ENCODE data around the gene SELENOK. TPM values are rescaled to one million over a fixed set of nuclear protein-coding genes. Genes with fewer than 3 reads are reported as not detected.

The SELENOK gene
- total and polyA plus RNA-seq, 2 of the 13 experiments (the other 11 are each of a cell fraction or from before 2014, with no cell fraction given), result 67.0 to 81.0 TPM

DNA sequence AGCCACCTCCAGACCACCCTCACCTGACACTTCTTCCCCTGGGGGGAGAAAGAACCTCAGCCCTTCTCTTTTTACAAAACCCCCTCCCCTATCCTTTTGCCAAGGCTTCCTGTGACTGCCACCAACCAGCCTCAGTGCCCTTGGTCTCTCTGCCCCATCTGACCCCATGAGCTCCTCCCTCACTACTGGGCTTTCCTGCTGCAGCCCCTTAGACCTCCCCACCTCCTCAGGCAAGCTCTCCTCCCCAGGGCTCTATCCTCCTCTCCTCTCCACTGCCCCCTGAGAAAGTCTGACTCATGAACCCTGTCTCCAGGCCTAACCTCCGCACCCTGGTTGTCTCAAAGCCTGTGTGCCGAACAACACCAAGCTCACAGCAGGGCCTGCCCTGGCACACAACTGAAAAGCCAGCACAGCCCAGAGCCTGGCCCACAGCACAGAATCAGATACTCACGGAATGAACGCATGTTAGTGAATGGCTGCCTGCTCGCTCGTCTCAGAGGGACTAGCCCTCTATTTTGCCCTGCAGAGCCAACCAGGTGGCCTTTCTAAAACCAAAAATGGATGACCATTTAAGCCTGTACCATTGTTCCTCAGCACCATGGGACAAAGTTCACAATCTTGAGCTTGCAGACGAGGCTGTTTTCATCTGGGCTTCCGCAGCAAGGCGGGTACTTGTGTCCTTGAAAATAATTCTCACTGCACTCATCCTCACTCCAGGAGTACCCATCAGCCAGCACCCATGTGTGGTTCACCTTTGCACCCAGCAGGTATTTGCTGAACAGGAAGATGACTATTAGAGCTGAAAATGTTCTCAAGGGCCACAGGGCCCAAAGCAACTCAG, 47.2 kb downstream of the SELENOK start (continued):
- TF ChIP-seq, protein P1, sequence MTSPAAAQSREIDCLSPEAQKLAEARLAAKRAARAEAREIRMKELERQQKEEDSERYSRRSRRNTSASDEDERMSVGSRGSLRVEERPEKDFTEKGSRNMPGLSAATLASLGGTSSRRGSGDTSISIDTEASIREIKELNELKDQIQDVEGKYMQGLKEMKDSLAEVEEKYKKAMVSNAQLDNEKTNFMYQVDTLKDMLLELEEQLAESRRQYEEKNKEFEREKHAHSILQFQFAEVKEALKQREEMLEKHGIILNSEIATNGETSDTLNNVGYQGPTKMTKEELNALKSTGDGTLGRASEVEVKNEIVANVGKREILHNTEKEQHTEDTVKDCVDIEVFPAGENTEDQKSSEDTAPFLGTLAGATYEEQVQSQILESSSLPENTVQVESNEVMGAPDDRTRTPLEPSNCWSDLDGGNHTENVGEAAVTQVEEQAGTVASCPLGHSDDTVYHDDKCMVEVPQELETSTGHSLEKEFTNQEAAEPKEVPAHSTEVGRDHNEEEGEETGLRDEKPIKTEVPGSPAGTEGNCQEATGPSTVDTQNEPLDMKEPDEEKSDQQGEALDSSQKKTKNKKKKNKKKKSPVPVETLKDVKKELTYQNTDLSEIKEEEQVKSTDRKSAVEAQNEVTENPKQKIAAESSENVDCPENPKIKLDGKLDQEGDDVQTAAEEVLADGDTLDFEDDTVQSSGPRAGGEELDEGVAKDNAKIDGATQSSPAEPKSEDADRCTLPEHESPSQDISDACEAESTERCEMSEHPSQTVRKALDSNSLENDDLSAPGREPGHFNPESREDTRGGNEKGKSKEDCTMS (CRISPR knock-in tag; conservative IDR thresholded peaks at IDR 0.05), result no peak
- TF ChIP-seq, protein P2, sequence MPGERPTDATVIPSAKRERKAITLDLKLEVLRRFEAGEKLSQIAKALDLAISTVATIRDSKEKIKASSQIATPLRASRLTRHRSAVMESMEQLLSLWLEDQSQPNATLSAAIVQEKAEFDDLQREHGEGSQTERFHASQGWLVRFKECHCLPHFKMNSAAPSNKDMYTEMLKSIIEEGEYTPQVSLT (CRISPR knock-in tag; IDR thresholded peaks at IDR 0.05; ENCODE audit: borderline replicate concordance, low read depth), result no peak
- TF ChIP-seq SAFB2 (CRISPR knock-in tag; IDR thresholded peaks at IDR 0.05; ENCODE audit: borderline replicate concordance, low read depth) (no peak), NCOA2 (CRISPR knock-in tag; IDR thresholded peaks at IDR 0.05) (peak; percentile 75; the same call in 1 of the 2 replicates), XBP1 (CRISPR knock-in tag; IDR thresholded peaks at IDR 0.05) (peak; percentile 43; the same call in 1 of the 2 replicates), KAT8 (CRISPR knock-in tag; IDR thresholded peaks at IDR 0.05) (peak; percentile 33; the same call in 1 of the 2 replicates), DNMT3B (CRISPR knock-in tag; conservative IDR thresholded peaks at IDR 0.05) (0 out of 2 replicates have a peak, but pooled peaks have one; percentile 15), ZNF180 (CRISPR knock-in tag; IDR thresholded peaks at IDR 0.05; ENCODE audit: borderline replicate concordance, low read depth) (no peak), SP2 (CRISPR knock-in tag; IDR thresholded peaks at IDR 0.05) (no peak), ZFP36L2 (CRISPR knock-in tag; IDR thresholded peaks at IDR 0.05) (no peak), ZNF33B (CRISPR knock-in tag; IDR thresholded peaks at IDR 0.05) (0 out of 2 replicates have a peak, but pooled peaks have one; percentile 51), SAP130 (CRISPR knock-in tag; IDR thresholded peaks at IDR 0.05; ENCODE audit: low read depth) (peak; percentile 75)
- TF ChIP-seq, protein P3, sequence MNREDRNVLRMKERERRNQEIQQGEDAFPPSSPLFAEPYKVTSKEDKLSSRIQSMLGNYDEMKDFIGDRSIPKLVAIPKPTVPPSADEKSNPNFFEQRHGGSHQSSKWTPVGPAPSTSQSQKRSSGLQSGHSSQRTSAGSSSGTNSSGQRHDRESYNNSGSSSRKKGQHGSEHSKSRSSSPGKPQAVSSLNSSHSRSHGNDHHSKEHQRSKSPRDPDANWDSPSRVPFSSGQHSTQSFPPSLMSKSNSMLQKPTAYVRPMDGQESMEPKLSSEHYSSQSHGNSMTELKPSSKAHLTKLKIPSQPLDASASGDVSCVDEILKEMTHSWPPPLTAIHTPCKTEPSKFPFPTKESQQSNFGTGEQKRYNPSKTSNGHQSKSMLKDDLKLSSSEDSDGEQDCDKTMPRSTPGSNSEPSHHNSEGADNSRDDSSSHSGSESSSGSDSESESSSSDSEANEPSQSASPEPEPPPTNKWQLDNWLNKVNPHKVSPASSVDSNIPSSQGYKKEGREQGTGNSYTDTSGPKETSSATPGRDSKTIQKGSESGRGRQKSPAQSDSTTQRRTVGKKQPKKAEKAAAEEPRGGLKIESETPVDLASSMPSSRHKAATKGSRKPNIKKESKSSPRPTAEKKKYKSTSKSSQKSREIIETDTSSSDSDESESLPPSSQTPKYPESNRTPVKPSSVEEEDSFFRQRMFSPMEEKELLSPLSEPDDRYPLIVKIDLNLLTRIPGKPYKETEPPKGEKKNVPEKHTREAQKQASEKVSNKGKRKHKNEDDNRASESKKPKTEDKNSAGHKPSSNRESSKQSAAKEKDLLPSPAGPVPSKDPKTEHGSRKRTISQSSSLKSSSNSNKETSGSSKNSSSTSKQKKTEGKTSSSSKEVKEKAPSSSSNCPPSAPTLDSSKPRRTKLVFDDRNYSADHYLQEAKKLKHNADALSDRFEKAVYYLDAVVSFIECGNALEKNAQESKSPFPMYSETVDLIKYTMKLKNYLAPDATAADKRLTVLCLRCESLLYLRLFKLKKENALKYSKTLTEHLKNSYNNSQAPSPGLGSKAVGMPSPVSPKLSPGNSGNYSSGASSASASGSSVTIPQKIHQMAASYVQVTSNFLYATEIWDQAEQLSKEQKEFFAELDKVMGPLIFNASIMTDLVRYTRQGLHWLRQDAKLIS (CRISPR knock-in tag; IDR thresholded peaks at IDR 0.05), result no peak; the same call in none of the 2 replicates
- TF ChIP-seq, protein P4, sequence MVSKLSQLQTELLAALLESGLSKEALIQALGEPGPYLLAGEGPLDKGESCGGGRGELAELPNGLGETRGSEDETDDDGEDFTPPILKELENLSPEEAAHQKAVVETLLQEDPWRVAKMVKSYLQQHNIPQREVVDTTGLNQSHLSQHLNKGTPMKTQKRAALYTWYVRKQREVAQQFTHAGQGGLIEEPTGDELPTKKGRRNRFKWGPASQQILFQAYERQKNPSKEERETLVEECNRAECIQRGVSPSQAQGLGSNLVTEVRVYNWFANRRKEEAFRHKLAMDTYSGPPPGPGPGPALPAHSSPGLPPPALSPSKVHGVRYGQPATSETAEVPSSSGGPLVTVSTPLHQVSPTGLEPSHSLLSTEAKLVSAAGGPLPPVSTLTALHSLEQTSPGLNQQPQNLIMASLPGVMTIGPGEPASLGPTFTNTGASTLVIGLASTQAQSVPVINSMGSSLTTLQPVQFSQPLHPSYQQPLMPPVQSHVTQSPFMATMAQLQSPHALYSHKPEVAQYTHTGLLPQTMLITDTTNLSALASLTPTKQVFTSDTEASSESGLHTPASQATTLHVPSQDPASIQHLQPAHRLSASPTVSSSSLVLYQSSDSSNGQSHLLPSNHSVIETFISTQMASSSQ (IDR thresholded peaks at IDR 0.05; ENCODE audit: low read depth), result no peak
- TF ChIP-seq, protein P4 (CRISPR knock-in tag; IDR thresholded peaks at IDR 0.05; ENCODE audit: borderline replicate concordance), result peak; percentile 48; the same call in 1 of the 2 replicates
